GM08714 (cell line): Measurements from ENCODE around the gene TBC1D14.
"Not testable (repeated sequence)": the region's sequence is repeated elsewhere in the genome, so short reads cannot be mapped to it uniquely, and the experiment has no call there.

Experiments used
- H3K4me3 ChIP-seq: fragments of 200-500 bp; sonication (Bioruptor generic); 2 replicates; pipeline ENCODE4 v1.5.1; 2014; ENCODE audit warnings: mild to moderate bottlenecking, low read length, inconsistent platforms
- ZNF274 ChIP-seq: IDR thresholded peaks from 2 replicates; pipeline ENCODE4 v1.6.1; 2012; ENCODE audit warnings: mild to moderate bottlenecking, low read depth, low read length

Gene TBC1D14

DNA sequence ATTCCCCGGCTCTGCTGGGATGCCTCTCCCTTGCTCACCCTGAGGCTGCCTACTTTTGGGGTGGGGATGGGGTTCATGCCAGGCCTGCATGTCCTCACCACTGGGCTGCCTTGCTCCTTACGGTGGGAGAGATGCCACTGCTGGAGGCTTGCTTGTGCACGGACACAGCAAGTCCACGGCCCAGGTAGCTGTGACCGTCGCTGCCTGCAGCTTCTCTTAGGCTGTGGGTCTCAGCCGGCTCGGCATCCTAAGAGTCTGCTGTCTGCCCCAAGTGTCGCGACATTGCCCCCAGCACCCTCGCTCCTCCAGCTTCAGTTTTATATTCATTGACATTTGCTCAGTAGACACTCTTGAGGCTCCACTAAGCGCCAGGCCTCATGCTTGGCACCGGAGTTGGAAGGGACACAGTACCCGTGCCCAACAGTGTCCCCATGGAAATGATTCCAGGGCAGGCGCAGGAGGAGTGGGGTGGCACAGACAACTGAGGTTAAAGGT is 58.3 kb downstream of the TBC1D14 start:
- no peak overlapping the region for H3K4me3 ChIP-seq
- no peak for TF ChIP-seq ZNF274

DNA sequence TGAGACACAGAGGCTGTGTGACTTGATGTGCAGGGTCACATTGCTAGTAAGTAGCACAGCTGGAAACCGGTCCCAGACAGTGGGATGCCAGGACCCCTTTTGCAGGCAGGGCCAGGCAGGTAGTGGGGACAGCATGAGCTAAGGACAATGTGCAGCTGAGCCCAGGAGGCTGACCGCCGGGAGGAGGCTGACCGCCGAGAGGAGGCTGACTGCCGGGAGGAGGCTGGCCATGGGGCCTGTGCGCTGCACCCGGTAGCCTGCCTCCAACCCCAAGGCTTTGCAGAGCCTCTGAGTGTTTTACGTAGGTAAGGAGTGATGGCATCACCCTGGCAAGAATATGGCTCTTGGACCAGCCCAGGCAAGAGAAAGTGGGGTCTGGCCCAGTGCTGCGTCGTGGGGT is 58.9 kb downstream of the TBC1D14 start:
- TF ChIP-seq ZNF274: no peak
- no peak overlapping the region for H3K4me3 ChIP-seq

DNA sequence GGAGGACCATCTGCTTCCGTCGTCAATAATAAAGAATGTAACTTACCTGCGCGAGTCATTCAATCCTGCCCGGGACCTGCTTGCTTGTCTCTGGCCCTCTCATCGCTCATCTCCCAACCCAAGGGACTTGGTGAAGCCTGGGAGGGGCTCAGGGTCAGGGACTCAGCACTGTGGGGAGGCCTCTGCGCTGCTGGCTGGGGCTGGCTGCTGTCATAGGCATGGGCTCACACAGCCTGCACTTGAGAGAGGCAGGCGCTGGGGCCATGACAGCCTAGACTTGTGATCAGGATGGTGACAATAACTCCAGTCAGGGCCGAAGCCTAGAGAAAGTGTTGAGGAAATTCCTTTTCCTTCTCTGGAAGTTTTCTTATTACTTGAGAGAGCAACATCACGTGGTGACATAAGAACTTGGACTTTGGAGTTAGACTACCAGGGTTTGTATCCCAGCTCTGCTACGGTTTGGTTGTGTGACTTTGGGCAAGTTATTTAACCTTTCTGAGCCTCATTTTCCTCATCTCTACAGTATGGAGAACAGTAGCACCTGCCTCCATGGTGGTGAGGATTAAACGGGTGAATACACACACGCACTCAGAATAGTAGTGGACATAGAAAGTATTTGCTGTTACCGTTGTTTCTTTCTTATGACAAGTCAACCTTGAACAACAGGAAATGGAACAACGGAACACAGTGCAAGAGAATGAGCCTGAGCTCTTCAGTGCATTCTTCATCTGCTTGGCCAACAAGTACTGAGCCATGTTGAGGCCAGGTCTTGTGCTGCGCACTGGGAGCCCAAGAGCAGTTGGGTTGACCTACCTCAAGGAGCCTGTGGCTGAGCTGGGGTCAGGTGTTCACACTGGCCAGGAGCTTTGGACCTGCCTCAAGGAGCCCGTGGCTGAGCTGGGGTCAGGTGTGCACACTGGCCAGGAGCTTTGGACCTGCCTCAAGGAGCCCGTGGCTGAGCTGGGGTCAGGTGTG is 60.5 kb downstream of the TBC1D14 start:
- no peak overlapping the region for H3K4me3 ChIP-seq

DNA sequence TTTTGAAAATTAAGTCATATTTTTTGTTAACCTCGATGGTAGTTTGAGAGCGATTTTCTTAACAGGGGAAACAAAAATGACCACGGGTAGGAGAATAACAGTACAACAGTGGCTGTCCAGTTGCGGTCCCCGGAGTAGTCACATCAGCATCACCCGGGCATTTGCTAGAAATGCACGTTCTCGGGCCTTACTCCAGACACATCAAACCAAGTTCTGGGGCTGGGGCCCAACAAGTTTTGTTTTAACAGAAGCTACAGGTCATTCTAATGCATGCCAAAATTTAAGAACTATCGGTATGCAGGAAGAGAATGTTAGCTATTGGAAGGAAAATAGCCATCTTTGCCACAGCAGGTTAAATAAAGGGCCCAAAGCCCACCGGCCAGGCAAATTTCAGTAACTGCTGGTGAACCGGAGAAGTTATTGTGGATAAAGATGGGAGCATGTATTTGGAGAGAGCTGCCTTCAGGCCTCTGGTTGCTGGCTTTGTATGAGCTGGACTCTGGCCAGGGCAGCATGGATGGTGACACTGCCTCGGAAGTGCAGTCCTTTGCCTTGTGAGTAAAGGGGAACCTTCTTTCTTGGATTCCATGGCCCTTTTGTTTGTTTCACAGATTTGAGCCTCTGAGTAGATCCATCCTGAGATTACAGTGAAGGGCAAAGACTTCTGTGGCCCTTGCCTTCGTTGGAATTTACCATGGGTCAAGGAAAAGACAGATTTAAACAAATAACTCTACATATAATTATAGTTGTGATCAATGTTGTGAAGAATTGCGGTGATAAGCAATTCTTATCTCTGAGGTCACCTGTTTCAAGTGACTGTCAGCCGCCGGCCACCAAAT is 62.1 kb downstream of the TBC1D14 start:
- H3K4me3 ChIP-seq: no peak overlapping the region
- no peak for TF ChIP-seq ZNF274

More for the DNA sequence above, 60.5 kb downstream of the TBC1D14 start:
- TF ChIP-seq ZNF274: no peak

DNA sequence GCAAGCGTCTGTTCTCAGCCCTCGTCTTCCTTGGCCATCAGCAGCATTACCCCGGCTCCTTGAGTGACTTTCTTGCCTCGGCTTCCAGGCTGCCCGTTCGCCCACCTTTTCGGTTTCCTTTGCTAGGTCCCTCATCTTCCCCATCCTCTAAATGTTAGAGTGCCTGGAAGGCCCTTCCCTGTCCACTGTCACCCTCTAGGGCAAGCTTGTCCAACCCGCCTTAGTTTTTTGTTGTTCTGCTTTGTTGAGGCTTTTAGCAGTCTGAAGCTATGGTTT is 62.7 kb downstream of the TBC1D14 start:
- no peak overlapping the region for H3K4me3 ChIP-seq
- no peak for TF ChIP-seq ZNF274

DNA sequence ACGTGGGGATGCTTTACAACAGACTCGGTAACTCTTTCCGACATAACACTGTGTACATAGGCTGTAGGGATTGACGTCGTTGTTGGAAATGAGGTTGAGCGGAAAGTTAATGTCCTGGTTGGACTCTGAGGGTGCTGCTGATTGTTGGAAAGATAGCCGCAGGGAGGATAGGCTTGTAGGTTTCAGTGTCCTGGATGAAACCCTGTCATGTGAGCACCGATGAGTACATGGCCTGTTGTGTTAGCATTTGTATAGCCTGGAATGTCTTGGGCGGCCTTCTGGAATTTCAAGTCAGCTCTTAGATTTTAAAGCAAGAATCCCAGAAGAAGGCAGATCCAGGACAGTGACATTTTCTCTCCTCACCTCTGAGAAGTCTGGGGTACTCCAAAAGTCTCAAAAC is 63.3 kb downstream of the TBC1D14 start:
- no peak for TF ChIP-seq ZNF274
- no peak overlapping the region for H3K4me3 ChIP-seq

DNA sequence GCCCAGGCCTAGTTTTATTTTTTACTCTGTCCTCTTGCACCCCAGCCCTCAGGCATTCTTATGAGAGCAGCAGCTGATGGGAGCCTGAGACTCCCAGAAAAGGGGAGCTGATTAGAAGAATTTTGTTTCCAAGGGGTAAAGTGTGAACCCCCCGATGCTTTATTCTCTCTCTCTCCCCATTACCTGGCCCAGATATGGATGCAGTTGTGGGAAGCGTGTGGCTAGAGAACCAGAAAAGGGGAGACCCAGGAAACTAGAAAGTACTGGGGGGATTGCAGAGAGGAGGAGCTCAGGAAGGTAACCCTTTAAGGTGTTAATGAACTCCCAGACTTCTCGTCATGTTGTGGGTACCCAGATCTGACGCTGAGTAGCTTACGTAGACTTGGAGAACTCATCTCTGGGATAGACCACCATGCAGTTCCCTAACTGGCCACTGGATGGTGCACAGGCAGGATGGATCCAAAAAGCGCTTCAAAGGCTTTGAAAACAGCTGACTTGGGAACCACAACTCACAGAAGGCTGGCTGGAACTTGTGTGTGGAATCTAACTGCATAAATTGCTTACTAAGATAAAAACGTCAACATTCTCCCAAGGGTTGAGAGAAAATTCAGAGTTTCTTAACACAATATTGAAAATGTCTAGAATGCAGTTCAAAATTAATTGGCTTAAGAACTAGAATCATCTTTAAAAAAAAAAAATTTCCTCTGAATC is 64.7 kb downstream of the TBC1D14 start:
- H3K4me3 ChIP-seq: no peak overlapping the region
- TF ChIP-seq ZNF274: no peak

DNA sequence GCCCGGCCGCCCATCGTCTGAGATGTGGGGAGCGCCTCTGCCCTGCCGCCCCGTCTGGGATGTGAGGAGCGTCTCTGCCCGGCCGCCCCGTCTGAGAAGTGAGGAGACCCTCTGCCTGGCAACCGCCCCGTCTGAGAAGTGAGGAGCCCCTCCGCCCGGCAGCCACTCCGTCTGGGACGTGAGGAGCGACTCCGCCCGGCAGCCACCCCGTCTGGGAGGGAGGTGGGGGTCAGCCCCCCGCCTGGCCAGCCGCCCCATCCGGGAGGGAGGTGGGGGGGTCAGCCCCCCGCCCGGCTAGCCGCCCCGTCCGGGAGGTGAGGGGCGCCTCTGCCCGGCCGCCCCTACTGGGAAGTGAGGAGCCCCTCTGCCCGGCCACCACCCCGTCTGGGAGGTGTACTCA is 68.2 kb downstream of the TBC1D14 start:
- not testable (repeated sequence) for H3K4me3 ChIP-seq

DNA sequence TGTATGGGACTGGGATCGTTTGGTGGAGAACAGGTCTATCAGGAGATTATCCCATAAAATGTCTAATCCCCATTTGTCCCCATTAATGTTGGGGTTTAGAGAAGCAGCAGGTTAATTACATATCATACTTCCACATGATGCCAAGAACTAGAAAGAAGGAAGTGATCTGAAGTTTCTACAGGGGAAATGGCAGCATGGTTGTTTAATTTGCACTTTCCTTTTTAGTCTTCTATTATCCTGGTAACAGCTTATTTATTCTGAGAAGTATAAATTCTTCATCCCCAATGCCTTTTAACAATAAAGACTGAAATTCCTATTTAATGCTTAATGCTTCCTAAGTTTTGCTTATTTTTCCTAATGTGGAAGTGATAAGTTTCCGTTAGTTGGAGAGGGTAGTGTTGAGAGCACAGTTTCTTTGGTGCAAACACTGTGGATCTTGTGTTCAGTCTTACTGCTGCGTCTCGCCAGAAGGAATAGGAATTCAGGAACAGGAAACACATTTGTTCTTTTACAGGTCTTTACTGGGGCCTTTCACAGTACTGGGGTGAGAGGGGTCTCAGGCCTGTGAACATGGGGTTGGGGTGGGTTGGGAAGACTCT is 74.0 kb downstream of the TBC1D14 start:
- no peak for TF ChIP-seq ZNF274
- no peak overlapping the region for H3K4me3 ChIP-seq

DNA sequence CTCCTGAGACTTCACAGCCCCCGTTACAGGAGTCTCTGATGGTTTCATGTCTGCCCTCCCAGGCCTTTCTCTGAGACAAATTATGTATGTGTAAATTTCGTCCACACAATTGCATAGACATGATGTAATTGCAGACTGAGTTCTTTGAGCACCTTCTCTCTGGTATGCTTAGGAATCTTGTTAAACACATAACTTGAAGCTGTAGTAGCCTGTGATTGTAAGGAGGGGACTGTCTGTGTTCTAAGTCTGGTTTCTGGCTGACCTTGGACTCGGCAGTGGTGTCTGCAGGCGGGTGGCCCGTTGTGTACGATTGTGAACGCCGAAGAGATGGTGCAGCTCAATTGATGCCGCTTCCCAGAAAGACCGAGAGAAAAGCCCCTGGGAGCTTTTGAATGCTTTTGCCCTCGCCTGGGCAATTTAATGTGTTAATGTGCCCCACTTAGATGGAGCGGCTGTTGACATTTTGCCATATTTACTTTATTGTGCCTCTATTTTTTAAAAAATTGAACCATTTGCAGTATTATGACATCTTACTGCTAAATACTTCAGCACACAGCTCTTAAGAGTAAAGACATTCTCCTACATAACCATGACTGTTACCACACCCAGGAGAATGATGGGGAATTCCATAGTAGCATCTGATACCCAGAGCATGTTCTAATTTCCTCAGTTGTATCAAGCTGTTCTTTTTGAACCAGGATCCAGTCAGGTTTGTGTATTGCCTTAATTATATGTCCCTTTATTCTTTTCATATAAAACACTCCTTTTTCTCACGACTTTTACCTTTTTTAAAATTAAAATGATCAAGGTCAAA is 75.2 kb downstream of the TBC1D14 start:
- TF ChIP-seq ZNF274: no peak
- no peak overlapping the region for H3K4me3 ChIP-seq

DNA sequence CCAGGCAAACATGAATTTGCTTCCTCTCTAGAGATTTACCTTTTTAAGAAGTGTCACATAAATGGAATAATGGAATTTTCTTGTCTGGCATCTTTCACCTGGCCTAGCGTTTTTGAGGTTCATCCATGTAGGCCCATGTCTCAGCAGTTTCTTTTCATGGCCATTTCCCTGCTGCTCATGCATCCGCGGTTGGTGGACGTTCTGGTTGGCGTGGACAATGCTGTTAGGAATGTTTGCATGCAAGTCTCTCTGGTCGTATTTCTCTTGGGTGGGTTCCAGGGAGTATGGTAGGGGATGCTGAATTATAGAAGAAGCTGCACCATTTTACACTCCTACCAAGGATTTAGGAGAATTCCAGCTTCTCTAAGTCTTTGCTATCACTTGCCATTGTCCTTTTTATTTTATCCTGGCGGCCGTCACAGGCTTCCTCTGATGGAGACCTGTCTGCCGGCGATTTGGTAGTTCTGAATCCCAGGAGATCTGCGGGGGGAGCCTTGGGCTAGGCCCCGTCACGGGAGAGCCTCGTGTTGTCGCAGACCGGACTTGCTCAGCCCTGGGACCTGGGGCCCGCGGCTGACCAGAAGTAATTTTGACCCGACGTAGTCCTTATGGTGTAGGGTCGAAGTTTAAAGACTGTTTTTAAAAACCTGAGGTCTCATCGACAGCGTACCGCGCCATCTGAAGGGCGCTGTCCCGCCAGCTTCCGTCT is 76.6 kb downstream of the TBC1D14 start:
- no peak for TF ChIP-seq ZNF274
- H3K4me3 ChIP-seq: peak overlapping the region; percentile 74

DNA sequence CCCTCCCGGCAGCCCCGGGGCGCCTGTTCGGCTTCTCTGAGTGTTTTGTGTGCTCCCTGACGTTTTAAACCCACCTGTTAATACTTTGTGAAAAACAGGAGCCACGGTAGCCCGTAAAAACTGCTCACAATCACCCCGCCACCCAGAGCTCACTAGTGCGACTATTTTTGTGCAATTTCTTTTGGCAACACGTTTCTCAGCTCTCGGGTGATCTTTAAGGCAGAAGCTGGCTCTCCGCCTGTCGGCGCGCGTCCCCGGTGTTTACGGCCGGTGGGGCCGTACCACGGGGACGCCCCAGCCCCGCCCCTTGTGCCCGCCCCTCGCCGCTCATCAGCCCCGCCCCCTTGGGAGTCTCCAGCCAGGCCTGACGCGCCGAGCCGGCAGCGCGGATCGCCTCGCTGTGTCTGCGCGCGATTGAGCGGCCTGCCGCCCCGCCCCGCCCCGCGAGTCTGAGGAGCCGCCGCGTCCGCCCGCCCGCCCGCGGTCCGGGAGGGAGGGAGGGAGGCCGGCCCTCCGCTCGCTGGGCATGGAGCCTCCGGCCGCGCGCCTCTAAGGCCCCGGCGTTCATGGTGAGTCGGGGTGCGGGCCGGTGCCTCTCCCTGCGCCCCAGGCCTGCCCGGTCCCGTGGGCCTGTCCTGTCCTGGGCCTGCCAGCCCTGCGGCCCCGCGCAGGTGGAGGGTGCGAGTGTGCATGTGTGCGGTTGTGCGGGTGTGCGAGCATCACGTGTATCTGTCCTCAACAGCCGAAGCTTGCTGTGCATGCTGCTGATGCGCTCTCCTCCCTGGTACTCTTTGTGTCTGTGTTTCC is 77.4 kb downstream of the TBC1D14 start:
- peak overlapping the region; percentile 95 for H3K4me3 ChIP-seq
- no peak for TF ChIP-seq ZNF274
